ENCODE measurements around the gene APOL4.

DNA sequence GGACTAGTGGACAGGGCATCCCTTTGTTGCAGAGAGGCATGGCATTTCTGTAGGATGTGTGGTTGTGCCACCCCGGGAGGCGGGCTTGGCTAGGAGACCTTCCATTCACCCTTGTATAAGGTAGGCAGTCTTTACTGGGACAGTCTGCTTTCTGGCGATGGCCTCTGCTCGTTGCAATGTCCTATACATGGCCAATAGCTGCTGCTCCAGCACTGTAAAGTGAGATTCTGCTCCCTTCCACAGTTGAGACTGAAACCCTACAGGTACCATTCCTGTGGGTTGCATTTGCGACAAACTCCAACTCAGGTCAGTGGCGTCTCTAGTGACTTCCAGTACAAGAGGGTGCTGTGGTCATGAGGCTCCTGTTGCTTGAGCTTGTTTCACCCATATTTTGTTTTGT lies 20.7 kb downstream of the APOL4 start:
- TF ChIP-seq GATA3 (IDR thresholded peaks at IDR 0.05; ENCODE audit: low read depth, low read length) (no peak), GATA2 (IDR thresholded peaks at IDR 0.05; ENCODE audit: low read depth, low read length) (no peak)

Measured in SH-SY5Y (cell line).